ENCODE data around the gene RSBN1.
"Not testable (repeated sequence)": the region's sequence is repeated elsewhere in the genome, so short reads cannot be mapped to it uniquely, and the experiment has no call there.

RSBN1 gene

GRCh38 chr1:113783254-113784103, 28.8 kb downstream of the RSBN1 start:
- DNase-seq (ENCODE audit: low read depth in 3 of 3, low spot score in 1 of 3) = peak in 1 of 3 donors; percentile 14

GRCh38 chr1:113782406-113782805, 29.9 kb downstream of the RSBN1 start:
- DNase-seq (ENCODE audit: low read depth in 3 of 3, low spot score in 1 of 3) = no peak

- no peak for DNase-seq (ENCODE audit: low read depth in 3 of 3, low spot score in 1 of 3)
Measured at GRCh38 chr1:113780374-113781146, 31.7 kb downstream of the RSBN1 start.

GRCh38 chr1:113779542-113779941, 32.7 kb downstream of the RSBN1 start:
- no peak for DNase-seq (ENCODE audit: low read depth in 3 of 3, low spot score in 1 of 3)

GRCh38 chr1:113777561-113777960, 34.7 kb downstream of the RSBN1 start:
- no peak for DNase-seq (ENCODE audit: low read depth in 3 of 3, low spot score in 1 of 3)

- DNase-seq (ENCODE audit: low read depth in 3 of 3, low spot score in 1 of 3) = no peak
Measured at GRCh38 chr1:113770031-113770430, 42.2 kb downstream of the RSBN1 start.

- no peak for DNase-seq (ENCODE audit: low read depth in 3 of 3, low spot score in 1 of 3)
Measured at GRCh38 chr1:113769601-113769970, 42.7 kb downstream of the RSBN1 start.

GRCh38 chr1:113768916-113769600, 43.2 kb downstream of the RSBN1 start:
- no peak for DNase-seq (ENCODE audit: low read depth in 3 of 3, low spot score in 1 of 3)

- DNase-seq (ENCODE audit: low read depth in 3 of 3, low spot score in 1 of 3) = no peak
Measured at GRCh38 chr1:113765306-113766230, 46.7 kb downstream of the RSBN1 start.

GRCh38 chr1:113763661-113764060, 48.6 kb downstream of the RSBN1 start:
- no peak for DNase-seq (ENCODE audit: low read depth in 3 of 3, low spot score in 1 of 3)

GRCh38 chr1:113761937-113762336, 50.3 kb downstream of the RSBN1 start:
- no peak for DNase-seq (ENCODE audit: low read depth in 3 of 3, low spot score in 1 of 3)

- DNase-seq (ENCODE audit: low read depth in 3 of 3, low spot score in 1 of 3) = no peak
Measured at GRCh38 chr1:113760102-113761080, 51.9 kb downstream of the RSBN1 start.

- peak in 2 of 3 donors; percentile 26 to 36 for DNase-seq (ENCODE audit: low read depth in 3 of 3, low spot score in 1 of 3)
Measured at GRCh38 chr1:113759333-113760101, 52.8 kb downstream of the RSBN1 start, which contains the start of gene PHTF1. Gene PHTF1 (minus strand): TSS chr1:113759486. CDS start chr1:113758703, 783 bp downstream.

GRCh38 chr1:113758631-113759332, 53.5 kb downstream of the RSBN1 start:
- peak in 2 of 3 donors; percentile 5 to 34 for DNase-seq (ENCODE audit: low read depth in 3 of 3, low spot score in 1 of 3)

GRCh38 chr1:113756461-113756860, 55.8 kb downstream of the RSBN1 start:
- DNase-seq (ENCODE audit: low read depth in 3 of 3, low spot score in 1 of 3) = no peak

GRCh38 chr1:113753333-113753732, 58.9 kb downstream of the RSBN1 start:
- not testable (repeated sequence) for DNase-seq (ENCODE audit: low read depth in 3 of 3, low spot score in 1 of 3)

GRCh38 chr1:113751516-113751915, 60.8 kb downstream of the RSBN1 start:
- no peak for DNase-seq (ENCODE audit: low read depth in 3 of 3, low spot score in 1 of 3)

GRCh38 chr1:113751114-113751513, 61.2 kb downstream of the RSBN1 start:
- DNase-seq (ENCODE audit: low read depth in 3 of 3, low spot score in 1 of 3) = no peak
